ENCODE data around the gene SF3A1. TPM values are rescaled to one million over a fixed set of nuclear protein-coding genes. Genes with fewer than 3 reads are reported as not detected.

Gene SF3A1
- total and polyA plus RNA-seq, 2 of the 13 experiments (the other 11 are each of a cell fraction or from before 2014, with no cell fraction given), result 10.0 to 22.0 TPM

DNA sequence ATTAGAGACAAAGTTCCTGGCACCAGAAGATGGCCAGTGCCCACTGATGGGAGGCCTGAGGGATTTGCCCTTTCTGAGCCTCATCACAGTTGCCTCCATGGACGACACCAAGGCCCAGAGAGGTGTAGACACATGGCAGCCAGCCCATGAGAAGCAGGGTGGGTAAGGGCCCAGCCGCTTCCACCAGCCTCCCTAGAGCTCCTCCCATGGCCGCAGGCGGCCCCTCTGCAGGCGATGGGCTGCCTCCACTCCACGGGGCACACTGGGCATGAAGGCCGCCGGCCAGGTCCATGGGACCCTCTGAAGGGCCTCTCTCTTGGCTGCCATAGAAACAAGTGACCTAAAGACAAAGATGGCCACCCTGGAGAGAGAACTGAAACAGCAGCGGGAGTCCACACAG lies 14.6 kb upstream of the SF3A1 start:
- no peaks in the 10 kb centered on the region for H3K79me2 ChIP-seq (ENCODE audit: insufficient read depth, low read length)
- no peaks in the 10 kb centered on the region for H3K9me3 ChIP-seq (ENCODE audit: low read length)
- DNase-seq (ENCODE audit: low spot score) (no peak), FAIRE-seq (no peak), ATAC-seq (no peak)
- POLR2A ChIA-PET, result no interaction called here
- in situ Hi-C loops (cut with HindIII; ENCODE audit: extremely low pct_ligation_motif_present, low pct_unique_long_range_greater_than_20kb), result no loop called here
- H3K4me3 ChIP-seq (replicated peaks in 1 of 3; ENCODE audit: insufficient read depth in 1 of 3, low read depth in 2 of 3, low read length in 3 of 3), result no peak overlapping the region
- no peaks in the 10 kb centered on the region for H3K27me3 ChIP-seq (ENCODE audit: control insufficient read depth in 1 of 2, insufficient read depth in 2 of 2, low read length in 2 of 2)
- H3K36me3 ChIP-seq (replicated peaks in 1 of 2; ENCODE audit: control insufficient read depth in 1 of 2, insufficient read depth in 2 of 2, low read length in 2 of 2), result no peaks in the 10 kb centered on the region
- TF ChIP-seq ZNF468 (CRISPR knock-in tag; IDR thresholded peaks at IDR 0.05) (no peak), ZNF20 (CRISPR knock-in tag; IDR thresholded peaks at IDR 0.05) (no peak), ZNF205 (CRISPR knock-in tag; IDR thresholded peaks at IDR 0.05) (no peak), SP4 (CRISPR knock-in tag; IDR thresholded peaks at IDR 0.05) (no peak)
- TF ChIP-seq, protein P1, sequence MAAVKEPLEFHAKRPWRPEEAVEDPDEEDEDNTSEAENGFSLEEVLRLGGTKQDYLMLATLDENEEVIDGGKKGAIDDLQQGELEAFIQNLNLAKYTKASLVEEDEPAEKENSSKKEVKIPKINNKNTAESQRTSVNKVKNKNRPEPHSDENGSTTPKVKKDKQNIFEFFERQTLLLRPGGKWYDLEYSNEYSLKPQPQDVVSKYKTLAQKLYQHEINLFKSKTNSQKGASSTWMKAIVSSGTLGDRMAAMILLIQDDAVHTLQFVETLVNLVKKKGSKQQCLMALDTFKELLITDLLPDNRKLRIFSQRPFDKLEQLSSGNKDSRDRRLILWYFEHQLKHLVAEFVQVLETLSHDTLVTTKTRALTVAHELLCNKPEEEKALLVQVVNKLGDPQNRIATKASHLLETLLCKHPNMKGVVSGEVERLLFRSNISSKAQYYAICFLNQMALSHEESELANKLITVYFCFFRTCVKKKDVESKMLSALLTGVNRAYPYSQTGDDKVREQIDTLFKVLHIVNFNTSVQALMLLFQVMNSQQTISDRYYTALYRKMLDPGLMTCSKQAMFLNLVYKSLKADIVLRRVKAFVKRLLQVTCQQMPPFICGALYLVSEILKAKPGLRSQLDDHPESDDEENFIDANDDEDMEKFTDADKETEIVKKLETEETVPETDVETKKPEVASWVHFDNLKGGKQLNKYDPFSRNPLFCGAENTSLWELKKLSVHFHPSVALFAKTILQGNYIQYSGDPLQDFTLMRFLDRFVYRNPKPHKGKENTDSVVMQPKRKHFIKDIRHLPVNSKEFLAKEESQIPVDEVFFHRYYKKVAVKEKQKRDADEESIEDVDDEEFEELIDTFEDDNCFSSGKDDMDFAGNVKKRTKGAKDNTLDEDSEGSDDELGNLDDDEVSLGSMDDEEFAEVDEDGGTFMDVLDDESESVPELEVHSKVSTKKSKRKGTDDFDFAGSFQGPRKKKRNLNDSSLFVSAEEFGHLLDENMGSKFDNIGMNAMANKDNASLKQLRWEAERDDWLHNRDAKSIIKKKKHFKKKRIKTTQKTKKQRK (IDR thresholded peaks at IDR 0.05; ENCODE audit: low read length), result no peak
- H2AFZ ChIP-seq (ENCODE audit: low read length), result no peak overlapping the region
- no peaks in the 10 kb centered on the region for H3K4me1 ChIP-seq (ENCODE audit: insufficient read depth, low read length)
- no peak overlapping the region for H3K9ac ChIP-seq (ENCODE audit: insufficient read depth, low read depth, low read length)
- H3K27ac ChIP-seq (ENCODE audit: extremely low read length, insufficient read depth, low read length), result no peak overlapping the region
- WGBS (ENCODE audit: low lambda C conversion rate), result 85% methylated on average over 3 of the region's 9 CpGs
- H3K4me2 ChIP-seq (ENCODE audit: low read depth, low read length), result no peak overlapping the region
- no peaks in the 10 kb centered on the region for H4K20me1 ChIP-seq (ENCODE audit: insufficient read depth, low read length)
- no TSS peak for BruUV-seq (replicated peaks)
- CTCF ChIA-PET (ENCODE audit: low intra/inter-chr PET ratio, low total read pairs), result no interaction called here
- intact Hi-C loops (cut with micrococcal nuclease; ENCODE audit: unreplicated experiment), result no loop called here

DNA sequence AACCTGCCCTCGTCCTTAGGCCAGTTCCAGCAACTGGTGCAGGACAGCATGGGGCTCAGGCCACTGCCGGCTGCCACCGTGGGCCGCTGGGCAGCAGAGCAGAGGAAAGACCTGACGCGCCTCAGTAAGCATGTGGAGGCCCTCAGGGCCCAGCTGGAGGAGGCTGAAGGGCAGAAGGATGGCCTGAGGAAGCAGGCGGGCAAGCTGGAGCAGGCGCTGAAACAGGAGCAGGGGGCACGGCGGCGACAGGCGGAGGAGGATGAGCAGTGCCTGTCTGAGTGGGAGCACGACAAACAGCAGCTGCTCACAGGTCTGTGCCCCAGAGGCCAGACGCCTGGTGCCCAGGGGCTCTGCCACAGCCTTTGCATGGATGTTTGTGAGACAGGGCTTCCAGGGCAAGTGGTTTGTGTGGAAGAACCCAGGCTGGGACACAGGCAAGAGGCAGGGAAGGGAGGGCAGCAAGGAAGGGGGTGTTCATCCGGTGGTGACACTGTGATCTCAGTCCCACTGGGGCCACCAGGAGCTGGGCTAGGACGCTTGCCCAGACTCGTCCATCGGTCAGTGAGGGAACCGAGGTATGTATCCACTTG lies 14.0 kb upstream of the SF3A1 start:
- H3K36me3 ChIP-seq (replicated peaks in 1 of 2; ENCODE audit: control insufficient read depth in 1 of 2, insufficient read depth in 2 of 2, low read length in 2 of 2), result no peaks in the 10 kb centered on the region; a peak in 1 of 5 replicates
- ChIA-PET POLR2A (no interaction called here), CTCF (ENCODE audit: low intra/inter-chr PET ratio, low total read pairs) (no interaction called here)
- DNase-seq (ENCODE audit: low spot score), result no peak
- H3K9me3 ChIP-seq (ENCODE audit: low read length), result no peaks in the 10 kb centered on the region
- no peaks in the 10 kb centered on the region for H3K4me1 ChIP-seq (ENCODE audit: insufficient read depth, low read length)
- 86% methylated on average over 11 of the region's 19 CpGs for WGBS (ENCODE audit: low lambda C conversion rate)
- intact Hi-C loops (cut with micrococcal nuclease; ENCODE audit: unreplicated experiment), result no loop called here
- H3K27ac ChIP-seq (ENCODE audit: extremely low read length, insufficient read depth, low read length), result no peak overlapping the region
- FAIRE-seq, result no peak
- no peaks in the 10 kb centered on the region for H3K27me3 ChIP-seq (ENCODE audit: control insufficient read depth in 1 of 2, insufficient read depth in 2 of 2, low read length in 2 of 2)
- no peak overlapping the region for H3K9ac ChIP-seq (ENCODE audit: insufficient read depth, low read depth, low read length)
- H2AFZ ChIP-seq (ENCODE audit: low read length), result no peak overlapping the region
- no peak for ATAC-seq
- in situ Hi-C loops (cut with HindIII; ENCODE audit: extremely low pct_ligation_motif_present, low pct_unique_long_range_greater_than_20kb), result no loop called here
- H3K4me3 ChIP-seq (replicated peaks in 1 of 3; ENCODE audit: insufficient read depth in 1 of 3, low read depth in 2 of 3, low read length in 3 of 3), result no peak overlapping the region
- H4K20me1 ChIP-seq (ENCODE audit: insufficient read depth, low read length), result no peaks in the 10 kb centered on the region
- no peaks in the 10 kb centered on the region for H3K79me2 ChIP-seq (ENCODE audit: insufficient read depth, low read length)
- no peak overlapping the region for H3K4me2 ChIP-seq (ENCODE audit: low read depth, low read length)
- no TSS peak for BruUV-seq (replicated peaks)
- TF ChIP-seq SAP130 (CRISPR knock-in tag; IDR thresholded peaks at IDR 0.05; ENCODE audit: low read depth) (no peak), RXRA (CRISPR knock-in tag; IDR thresholded peaks at IDR 0.05) (no peak), HMGA1 (CRISPR knock-in tag; conservative IDR thresholded peaks at IDR 0.05) (no peak), ZNF468 (CRISPR knock-in tag; IDR thresholded peaks at IDR 0.05) (no peak), ZNF709 (CRISPR knock-in tag; IDR thresholded peaks at IDR 0.05) (no peak), SSRP1 (CRISPR knock-in tag; IDR thresholded peaks at IDR 0.05) (no peak)
- TF ChIP-seq, protein P2, sequence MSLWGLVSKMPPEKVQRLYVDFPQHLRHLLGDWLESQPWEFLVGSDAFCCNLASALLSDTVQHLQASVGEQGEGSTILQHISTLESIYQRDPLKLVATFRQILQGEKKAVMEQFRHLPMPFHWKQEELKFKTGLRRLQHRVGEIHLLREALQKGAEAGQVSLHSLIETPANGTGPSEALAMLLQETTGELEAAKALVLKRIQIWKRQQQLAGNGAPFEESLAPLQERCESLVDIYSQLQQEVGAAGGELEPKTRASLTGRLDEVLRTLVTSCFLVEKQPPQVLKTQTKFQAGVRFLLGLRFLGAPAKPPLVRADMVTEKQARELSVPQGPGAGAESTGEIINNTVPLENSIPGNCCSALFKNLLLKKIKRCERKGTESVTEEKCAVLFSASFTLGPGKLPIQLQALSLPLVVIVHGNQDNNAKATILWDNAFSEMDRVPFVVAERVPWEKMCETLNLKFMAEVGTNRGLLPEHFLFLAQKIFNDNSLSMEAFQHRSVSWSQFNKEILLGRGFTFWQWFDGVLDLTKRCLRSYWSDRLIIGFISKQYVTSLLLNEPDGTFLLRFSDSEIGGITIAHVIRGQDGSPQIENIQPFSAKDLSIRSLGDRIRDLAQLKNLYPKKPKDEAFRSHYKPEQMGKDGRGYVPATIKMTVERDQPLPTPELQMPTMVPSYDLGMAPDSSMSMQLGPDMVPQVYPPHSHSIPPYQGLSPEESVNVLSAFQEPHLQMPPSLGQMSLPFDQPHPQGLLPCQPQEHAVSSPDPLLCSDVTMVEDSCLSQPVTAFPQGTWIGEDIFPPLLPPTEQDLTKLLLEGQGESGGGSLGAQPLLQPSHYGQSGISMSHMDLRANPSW (CRISPR knock-in tag; IDR thresholded peaks at IDR 0.05; ENCODE audit: borderline replicate concordance), result no peak
- TF ChIP-seq, protein P3, sequence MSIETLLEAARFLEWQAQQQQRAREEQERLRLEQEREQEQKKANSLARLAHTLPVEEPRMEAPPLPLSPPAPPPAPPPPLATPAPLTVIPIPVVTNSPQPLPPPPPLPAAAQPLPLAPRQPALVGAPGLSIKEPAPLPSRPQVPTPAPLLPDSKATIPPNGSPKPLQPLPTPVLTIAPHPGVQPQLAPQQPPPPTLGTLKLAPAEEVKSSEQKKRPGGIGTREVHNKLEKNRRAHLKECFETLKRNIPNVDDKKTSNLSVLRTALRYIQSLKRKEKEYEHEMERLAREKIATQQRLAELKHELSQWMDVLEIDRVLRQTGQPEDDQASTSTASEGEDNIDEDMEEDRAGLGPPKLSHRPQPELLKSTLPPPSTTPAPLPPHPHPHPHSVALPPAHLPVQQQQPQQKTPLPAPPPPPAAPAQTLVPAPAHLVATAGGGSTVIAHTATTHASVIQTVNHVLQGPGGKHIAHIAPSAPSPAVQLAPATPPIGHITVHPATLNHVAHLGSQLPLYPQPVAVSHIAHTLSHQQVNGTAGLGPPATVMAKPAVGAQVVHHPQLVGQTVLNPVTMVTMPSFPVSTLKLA (IDR thresholded peaks at IDR 0.05), result no peak
